NB4 (cell line): ENCODE data around the gene TMLHE.

Experiments used
- POLR2A ChIP-seq: IDR thresholded peaks from 2 replicates; pipeline ENCODE4 v1.6.1; 2011; ENCODE audit warnings: mild to moderate bottlenecking; ENCODE audit not compliant: insufficient read length; ENCODE audit errors: extremely low read depth
- TF ChIP-seq, protein P1 (sequence below): IDR thresholded peaks from one replicate; pipeline ENCODE4 v1.5.1; 2012; ENCODE audit warnings: low read depth, low read length
- TF ChIP-seq, protein P2 (sequence below): IDR thresholded peaks from 2 replicates; pipeline ENCODE4 v1.6.1; 2011; ENCODE audit warnings: low read depth, low read length

DNA sequence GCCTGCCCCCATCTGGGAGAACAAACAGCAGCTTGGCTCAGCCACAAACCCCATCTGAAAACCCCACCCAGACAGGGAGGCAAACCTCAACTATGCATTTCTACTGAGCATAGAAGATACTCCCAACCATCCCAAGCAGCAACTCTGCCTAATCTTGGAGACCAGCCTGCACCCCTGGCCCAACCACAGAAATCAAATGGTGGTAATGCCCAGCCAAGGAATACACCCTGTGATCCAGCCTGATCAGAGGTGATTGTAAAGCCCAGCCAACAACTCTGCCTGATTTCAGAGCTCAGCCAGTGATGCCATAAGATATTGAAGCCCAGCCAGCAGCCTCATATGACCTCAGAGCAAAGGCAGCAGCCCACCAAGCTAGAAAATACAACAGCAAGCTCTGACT is 19.8 kb downstream of the TMLHE start:
- TF ChIP-seq, protein P1, sequence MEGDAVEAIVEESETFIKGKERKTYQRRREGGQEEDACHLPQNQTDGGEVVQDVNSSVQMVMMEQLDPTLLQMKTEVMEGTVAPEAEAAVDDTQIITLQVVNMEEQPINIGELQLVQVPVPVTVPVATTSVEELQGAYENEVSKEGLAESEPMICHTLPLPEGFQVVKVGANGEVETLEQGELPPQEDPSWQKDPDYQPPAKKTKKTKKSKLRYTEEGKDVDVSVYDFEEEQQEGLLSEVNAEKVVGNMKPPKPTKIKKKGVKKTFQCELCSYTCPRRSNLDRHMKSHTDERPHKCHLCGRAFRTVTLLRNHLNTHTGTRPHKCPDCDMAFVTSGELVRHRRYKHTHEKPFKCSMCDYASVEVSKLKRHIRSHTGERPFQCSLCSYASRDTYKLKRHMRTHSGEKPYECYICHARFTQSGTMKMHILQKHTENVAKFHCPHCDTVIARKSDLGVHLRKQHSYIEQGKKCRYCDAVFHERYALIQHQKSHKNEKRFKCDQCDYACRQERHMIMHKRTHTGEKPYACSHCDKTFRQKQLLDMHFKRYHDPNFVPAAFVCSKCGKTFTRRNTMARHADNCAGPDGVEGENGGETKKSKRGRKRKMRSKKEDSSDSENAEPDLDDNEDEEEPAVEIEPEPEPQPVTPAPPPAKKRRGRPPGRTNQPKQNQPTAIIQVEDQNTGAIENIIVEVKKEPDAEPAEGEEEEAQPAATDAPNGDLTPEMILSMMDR: no peak
- TF ChIP-seq POLR2A: no peak
- TF ChIP-seq, protein P2, sequence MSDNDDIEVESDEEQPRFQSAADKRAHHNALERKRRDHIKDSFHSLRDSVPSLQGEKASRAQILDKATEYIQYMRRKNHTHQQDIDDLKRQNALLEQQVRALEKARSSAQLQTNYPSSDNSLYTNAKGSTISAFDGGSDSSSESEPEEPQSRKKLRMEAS: no peak
